Pancreas (tissue), 10 donors: ENCODE results near the gene DENND4C. TPM values are rescaled to one million over a fixed set of nuclear protein-coding genes. Genes with fewer than 3 reads are reported as not detected.

Experiments
- ATAC-seq, 4 donors: fragments of 200-7000 bp; cut with Tn5 transposase; one replicate each; pipeline versions ENCODE4 v1.8.0 to v1.9.1; 2020; ENCODE audit warnings: mild to moderate bottlenecking in 4 of 4, moderate library complexity in 4 of 4
- DNase-seq, 6 donors: peaks; one replicate each; pipeline ENCODE4 v3.0.0-alpha.2; 2020
- FAIRE-seq: peaks from 2 replicates; lab custom pipeline; 2012; peaks lifted over from hg19 to GRCh38; lab: Jason Lieb, UNC
- H3K27ac ChIP-seq, 4 donors: fragments of 200-600 bp; sonication (generic); 1 replicate in 3 of 4; 2 replicates in 1 of 4; pipeline versions ENCODE4 v1.5.0 to v1.8.0; 2020
- H3K27me3 ChIP-seq, 4 donors: fragments of 200-600 bp; one replicate each; pipeline ENCODE4 v1.8.0; 2021
- H3K36me3 ChIP-seq, 3 donors: fragments of 200-600 bp; sonication (generic) in 1 of 3; one replicate each; pipeline versions ENCODE4 v1.5.0 to v1.8.0; 2020 to 2021
- H3K4me1 ChIP-seq, 3 donors: fragments of 200-600 bp; one replicate each; pipeline ENCODE4 v1.8.0; 2021
- H3K4me3 ChIP-seq, 4 donors: fragments of 200-600 bp; sonication (generic) in 2 of 4; one replicate each; pipeline versions ENCODE4 v1.5.0 to v1.8.0; 2020 to 2021
- H3K9me3 ChIP-seq, 4 donors: fragments of 200-600 bp; one replicate each; pipeline ENCODE4 v1.8.0; 2021
- WGBS, 2 donors: extraction: QIAGEN DNeasy Blood & Tissue Kit; methylation state at CpG; one replicate each; pipeline ENCODE4 v1.1.7; 2013; 5-methylcytosine and 5-hydroxymethylcytosine counted together
- intact Hi-C, 3 donors: fragments of 100-400 bp; cut with DNase I; formaldehyde crosslinking; loops; one replicate each; pipeline versions ENCODE4 v1.11.1 to v1.14.2; 2022
- polyA plus RNA-seq, 2 donors: library from polyadenylated mRNA; stranded (reverse); fragments of 200-250 nt; gene quantifications; one replicate each; pipeline ENCODE4 v1.2.3, GENCODE V29; 2013
- total RNA-seq, 6 donors: library from RNA; stranded (reverse); fragmentation: NEBNext Ultra II Directional in 4 of 6; extraction: Animal tissue kit (Norgen Biotek cat#: 25700) in 4 of 6; gene quantifications; one replicate each; pipeline versions ENCODE4 v1.2.1 to v1.2.4, GENCODE V29; 2021 to 2023
- TF ChIP-seq, protein P1 (sequence below), 4 donors: fragments of 200-600 bp; sonication (generic) in 3 of 4; IDR thresholded peaks; one replicate each; pipeline versions ENCODE4 v1.5.0 to v1.8.0; 2021; ENCODE audit warnings: antibody characterized with exemption in 4 of 4
- donor health status: healthy with polysubstance abuse.
- donor health status: DM: no; HTN: no; CAD: no; lungs with moderate emphysema.
- donor health status: DM: no; HTN: no; CAD: no.
- donor health status: control.
- donor health status: control.
- donor health status: Bipolar disorder and iron deficiency.
- donor health status: DM: yes; HTN: yes; CAD: no.
- donor health status: DM: no; HTN: no; CAD: no.
- donor health status: DM: no; HTN: no; CAD: no.
- donor health status: DM: yes; HTN: yes; CAD: no.

The DENND4C gene
- 10 to 100 TPM; 12.1 to 36.2 (median 19.8) TPM for total RNA-seq
- polyA plus RNA-seq, result 1 to 10 TPM; 4.6 to 9.0 TPM

DNA sequence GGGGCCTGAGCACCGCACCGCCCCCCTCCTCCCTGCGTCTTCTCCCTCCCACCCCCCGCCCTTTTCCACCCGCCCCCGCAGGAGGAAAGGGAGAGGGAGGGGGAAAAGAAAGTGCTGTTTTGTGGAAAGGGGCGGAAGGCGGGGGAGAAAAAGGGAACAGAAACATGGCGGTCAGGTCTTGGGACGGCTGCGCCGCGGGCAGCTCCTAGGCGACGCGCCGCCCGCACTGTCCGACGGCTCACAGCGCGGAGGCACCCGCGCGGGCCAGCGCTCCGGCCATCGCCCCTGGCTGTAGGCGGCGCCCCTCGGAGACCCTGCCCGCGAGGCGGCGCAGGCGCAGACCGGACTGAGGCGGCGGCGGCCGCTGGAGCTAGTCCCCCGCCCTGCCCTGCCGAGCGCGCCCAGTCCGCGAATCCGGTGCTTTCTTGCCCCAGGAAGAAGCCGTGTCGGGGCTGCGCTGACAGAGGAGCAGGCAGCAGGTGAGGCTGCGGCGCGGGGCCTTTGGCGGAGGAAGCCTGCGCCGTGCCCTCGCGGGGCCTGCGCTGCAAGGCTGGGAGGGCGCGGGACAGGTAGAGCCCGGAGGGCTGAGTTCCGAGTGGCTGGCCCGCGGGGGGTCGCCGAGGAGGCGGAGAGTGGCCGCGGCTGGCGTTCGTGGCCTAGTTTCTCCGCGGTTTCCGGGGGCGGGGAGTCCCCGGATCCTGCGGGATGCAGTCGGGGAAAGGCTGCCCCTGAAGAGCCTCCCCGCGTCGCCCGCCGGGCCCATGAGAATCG, at the start of gene DENND4C:
Gene DENND4C (plus strand): TSS at position 339 of the 771 bp plus-strand sequence. CDS start 45,482 bp downstream, outside the sequence.
- Histone ChIP-seq H3K4me1 (peaks cover 4 to 20% (median 16%) of the 10 kb centered on the region in 3 donors), H3K36me3 (no peaks in the 10 kb centered on the region), H3K9me3 (no peaks in the 10 kb centered on the region), H3K4me3 (peak within 1 kb of the TSS; percentile 93 to 97 (median 96)), H3K27me3 (no peaks in the 10 kb centered on the region), H3K27ac (peak within 1 kb of the TSS; percentile 88 to 99 (median 97))
- DNase-seq, result peak; percentile 86 to 95 (median 90)
- TF ChIP-seq, protein P1, sequence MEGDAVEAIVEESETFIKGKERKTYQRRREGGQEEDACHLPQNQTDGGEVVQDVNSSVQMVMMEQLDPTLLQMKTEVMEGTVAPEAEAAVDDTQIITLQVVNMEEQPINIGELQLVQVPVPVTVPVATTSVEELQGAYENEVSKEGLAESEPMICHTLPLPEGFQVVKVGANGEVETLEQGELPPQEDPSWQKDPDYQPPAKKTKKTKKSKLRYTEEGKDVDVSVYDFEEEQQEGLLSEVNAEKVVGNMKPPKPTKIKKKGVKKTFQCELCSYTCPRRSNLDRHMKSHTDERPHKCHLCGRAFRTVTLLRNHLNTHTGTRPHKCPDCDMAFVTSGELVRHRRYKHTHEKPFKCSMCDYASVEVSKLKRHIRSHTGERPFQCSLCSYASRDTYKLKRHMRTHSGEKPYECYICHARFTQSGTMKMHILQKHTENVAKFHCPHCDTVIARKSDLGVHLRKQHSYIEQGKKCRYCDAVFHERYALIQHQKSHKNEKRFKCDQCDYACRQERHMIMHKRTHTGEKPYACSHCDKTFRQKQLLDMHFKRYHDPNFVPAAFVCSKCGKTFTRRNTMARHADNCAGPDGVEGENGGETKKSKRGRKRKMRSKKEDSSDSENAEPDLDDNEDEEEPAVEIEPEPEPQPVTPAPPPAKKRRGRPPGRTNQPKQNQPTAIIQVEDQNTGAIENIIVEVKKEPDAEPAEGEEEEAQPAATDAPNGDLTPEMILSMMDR (IDR thresholded peaks at IDR 0.05), result no peak
- intact Hi-C loops, result no loop called here
- 0% methylated on average over 64 to 82 of the region's 86 CpGs for WGBS, 2 donors
- ATAC-seq, result peak; percentile 84 to 90 (median 90)
- FAIRE-seq, result no peak

DNA sequence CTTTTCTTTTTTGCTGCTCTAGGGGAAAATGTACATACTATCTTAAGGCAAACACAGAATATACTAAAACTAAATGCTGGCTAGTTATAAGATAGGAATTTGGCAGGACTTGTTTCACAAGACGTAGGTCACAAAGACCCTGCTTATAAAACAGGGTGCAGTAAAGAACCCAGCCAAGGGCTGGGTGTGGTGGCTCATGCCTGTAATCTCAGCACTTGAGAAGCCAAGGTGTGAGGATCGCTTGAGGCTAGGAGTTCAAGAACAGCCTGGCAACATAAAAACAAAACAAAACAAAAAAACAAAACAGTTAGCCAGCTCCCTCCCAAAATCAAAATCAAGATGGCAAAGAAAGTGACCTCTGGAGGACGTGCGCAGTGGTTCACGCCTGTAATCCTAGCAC, 49.5 kb upstream of the DENND4C start:
- Histone ChIP-seq H3K27ac (no peak overlapping the region), H3K9me3 (no peaks in the 10 kb centered on the region), H3K36me3 (no peaks in the 10 kb centered on the region), H3K4me1 (peaks cover 13 to 23% (median 14%) of the 10 kb centered on the region in 3 donors), H3K27me3 (no peaks in the 10 kb centered on the region), H3K4me3 (no peak overlapping the region)
- 88 to 90% methylated on average over 5 of the region's 5 CpGs for WGBS, 2 donors
- TF ChIP-seq, protein P1 (IDR thresholded peaks at IDR 0.05), result no peak
- intact Hi-C loops, result no loop called here
- ATAC-seq (no peak), FAIRE-seq (no peak), DNase-seq (peak in 1 of 6 donors; percentile 10)

DNA sequence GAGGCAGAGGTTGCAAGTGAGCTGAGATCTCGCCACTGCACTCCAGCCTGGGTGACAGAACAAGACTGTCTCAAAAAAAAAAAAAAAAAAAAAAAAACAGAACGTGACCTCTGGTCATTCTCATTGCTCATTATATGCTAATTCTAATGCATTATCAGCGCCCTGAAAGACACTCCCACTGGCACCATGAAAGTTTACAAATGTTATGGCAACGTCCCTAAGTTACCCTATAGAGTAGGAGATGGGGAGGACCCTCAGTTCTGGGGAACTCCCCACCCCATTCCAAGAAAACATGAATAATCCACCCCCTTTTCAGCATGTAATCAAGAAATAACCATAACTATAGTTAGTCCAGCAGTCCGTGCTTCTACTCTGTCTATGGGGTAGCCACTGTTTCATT, 48.9 kb upstream of the DENND4C start:
- 83 to 90% methylated on average over 5 of the region's 5 CpGs for WGBS, 2 donors
- TF ChIP-seq, protein P1 (IDR thresholded peaks at IDR 0.05), result no peak
- Histone ChIP-seq H3K27me3 (no peaks in the 10 kb centered on the region), H3K4me1 (peaks cover 13 to 23% (median 14%) of the 10 kb centered on the region in 3 donors), H3K27ac (no peak overlapping the region), H3K36me3 (no peaks in the 10 kb centered on the region), H3K4me3 (no peak overlapping the region), H3K9me3 (no peaks in the 10 kb centered on the region)
- intact Hi-C loops, result no loop called here
- DNase-seq (no peak), ATAC-seq (no peak), FAIRE-seq (no peak)

DNA sequence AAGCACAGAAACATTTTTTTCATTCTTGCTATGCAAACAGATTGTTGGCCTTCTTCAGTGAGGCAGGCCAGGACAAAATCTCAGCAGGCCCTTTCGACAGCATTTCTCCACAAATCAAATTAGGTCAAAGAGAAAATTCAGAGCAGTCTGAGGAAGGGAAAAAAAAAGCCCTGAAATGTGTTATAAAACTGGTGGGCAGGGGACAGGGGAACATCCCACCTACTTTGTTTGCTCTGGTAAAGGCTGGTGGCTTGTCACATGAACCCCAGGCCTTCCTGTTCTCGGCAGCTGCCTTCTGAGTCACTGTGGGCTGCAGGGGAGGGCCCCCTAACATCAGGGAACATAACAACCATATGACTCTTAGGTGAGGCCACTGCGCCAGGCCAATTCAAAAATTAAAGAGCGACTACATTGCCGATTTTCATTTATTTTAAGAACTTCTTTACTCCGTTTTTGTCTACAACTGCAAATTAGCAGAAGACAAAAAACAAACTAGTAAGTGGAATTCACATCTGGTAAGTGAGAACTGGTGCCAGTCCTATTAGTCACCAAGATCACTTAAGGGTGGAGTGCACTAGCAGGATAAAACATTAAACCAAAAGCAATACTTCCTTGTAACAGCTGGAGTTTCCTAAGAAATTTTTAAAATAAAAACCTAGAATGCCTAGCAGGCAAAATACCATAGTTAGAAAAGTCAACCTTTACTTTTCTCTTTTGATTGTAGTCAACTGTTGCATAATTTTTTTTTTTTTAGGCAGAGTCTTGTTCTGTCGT, 46.2 kb upstream of the DENND4C start:
- DNase-seq (peak in 5 of 6 donors; percentile 15 to 74 (median 52)), FAIRE-seq (peak; percentile 41), ATAC-seq (peak; percentile 85 to 93 (median 89))
- TF ChIP-seq, protein P1 (IDR thresholded peaks at IDR 0.05), result no peak
- WGBS, 2 donors, result 41 to 43% methylated on average over 7 of the region's 7 CpGs
- Histone ChIP-seq H3K4me1 (peaks cover 13 to 23% (median 14%) of the 10 kb centered on the region in 3 donors), H3K9me3 (no peaks in the 10 kb centered on the region), H3K4me3 (no peak overlapping the region), H3K27me3 (no peaks in the 10 kb centered on the region), H3K36me3 (no peaks in the 10 kb centered on the region), H3K27ac (peak overlapping the region in 3 of 4 donors; percentile 38 to 74 (median 73))
- intact Hi-C loops, result no loop called here
